K562 (cell line): ENCODE measurements around the gene BANP. TPM values are rescaled to one million over a fixed set of nuclear protein-coding genes. Genes with fewer than 3 reads are reported as not detected.

Experiments used
- ATAC-seq: fragments of 200-7000 bp; cut with Tn5 transposase; 3 replicates; pipeline ENCODE4 v1.9.1; 2020; ENCODE audit warnings: moderate library complexity
- BruUV-seq: library from RNA; stranded (reverse); fragments of 400-500 nt; replicated peaks from 2 replicates; lab custom pipeline; 2021; lab: Mats Ljungman, UMichigan
- CTCF ChIA-PET: fragments of 300-600 bp; formaldehyde crosslinking; extraction: SDS; loops from one replicate; lab custom pipeline; 2021; ENCODE audit warnings: low intra/inter-chr PET ratio; lab: Yijun Ruan, JAX
- POLR2A ChIA-PET: fragments of 300-600, 350-650 bp; sonication (Branson Sonifier 250); formaldehyde crosslinking; extraction: SDS; loops from one replicate; lab custom pipeline; 2021; ENCODE audit warnings: antibody characterized with exemption, inconsistent platforms; lab: Yijun Ruan, JAX
- DNase-seq, 4 experiments: peaks; one replicate each; pipeline versions ENCODE4 v3.0.0 to v3.0.0-alpha.2; 2011 to 2018; ENCODE audit warnings: low spot score in 3 of 4, mixed read lengths in 3 of 4; ENCODE audit errors: extremely low read depth in 1 of 4
- FAIRE-seq: peaks from 2 replicates; lab custom pipeline; 2011; peaks lifted over from hg19 to GRCh38; lab: Jason Lieb, UNC
- H2AFZ ChIP-seq: 2 replicates; pipeline ENCODE4 v1.6.0; 2011; ENCODE audit warnings: low read depth, low read length, control low read depth, inconsistent platforms
- H3K27ac ChIP-seq: fragments of 200-600 bp; 3 replicates; pipeline ENCODE4 v1.8.0; 2011; ENCODE audit warnings: low read depth, mild to moderate bottlenecking, control low read depth, inconsistent platforms, low read length, moderate library complexity, mixed read lengths; ENCODE audit errors: extremely low read depth
- H3K27me3 ChIP-seq, 2 experiments: fragments of 300-600 bp in 1 of 2; 2 replicates in 1 of 2; 3 replicates in 1 of 2; pipeline versions ENCODE4 v1.6.0 to v1.8.0; 2011; ENCODE audit warnings: inconsistent platforms in 2 of 2, low read length in 2 of 2, mild to moderate bottlenecking in 1 of 2, mixed read lengths in 1 of 2, moderate library complexity in 1 of 2; ENCODE audit not compliant: control insufficient read depth in 2 of 2, insufficient read depth in 2 of 2
- H3K36me3 ChIP-seq: fragments of 300-600 bp; 3 replicates; pipeline ENCODE4 v1.8.0; 2011; ENCODE audit warnings: mild to moderate bottlenecking, low read length, inconsistent platforms; ENCODE audit not compliant: control insufficient read depth, insufficient read depth
- H3K4me1 ChIP-seq, 2 experiments: fragments of 200-600 bp in 1 of 2; replicated peaks in 1 of 2; 2 replicates in 1 of 2; 3 replicates in 1 of 2; pipeline versions ENCODE4 v1.5.1 to v1.8.0; 2011; ENCODE audit warnings: inconsistent platforms in 2 of 2, low read length in 2 of 2, mild to moderate bottlenecking in 1 of 2, mixed read lengths in 1 of 2, moderate library complexity in 1 of 2; ENCODE audit not compliant: control insufficient read depth in 2 of 2, insufficient read depth in 2 of 2
- H3K4me2 ChIP-seq: 2 replicates; pipeline ENCODE4 v1.6.1; 2011; ENCODE audit warnings: low read length, control low read depth, inconsistent platforms, mixed read lengths; ENCODE audit not compliant: insufficient read depth
- H3K4me3 ChIP-seq: fragments of 200-600 bp; sonication (generic), shearing (Covaris generic); 2 replicates; pipeline ENCODE4 v1.5.1; 2016; ENCODE audit warnings: control low read depth, inconsistent platforms
- H3K79me2 ChIP-seq: fragments of 200-600 bp; 3 replicates; pipeline ENCODE4 v1.8.0; 2011; ENCODE audit warnings: low read length, inconsistent platforms; ENCODE audit not compliant: control insufficient read depth, insufficient read depth
- H3K9ac ChIP-seq, 2 experiments: 2 replicates each; pipeline versions ENCODE4 v1.6.0 to v1.6.1; 2011; ENCODE audit warnings: low read depth in 2 of 2, low read length in 2 of 2, control low read depth in 1 of 2, inconsistent platforms in 1 of 2, mild to moderate bottlenecking in 1 of 2, mixed read lengths in 1 of 2; ENCODE audit not compliant: insufficient read depth in 1 of 2
- H3K9me1 ChIP-seq: one replicate; pipeline ENCODE4 v1.6.0; 2011; ENCODE audit warnings: inconsistent platforms, mild to moderate bottlenecking, low read length, moderate library complexity; ENCODE audit not compliant: control insufficient read depth, insufficient read depth
- H3K9me3 ChIP-seq: replicated peaks from 2 replicates; pipeline ENCODE4 v1.5.1; 2011; ENCODE audit warnings: low read depth, low read length, inconsistent platforms; ENCODE audit not compliant: control insufficient read depth, insufficient read depth
- H4K20me1 ChIP-seq: replicated peaks from 2 replicates; pipeline ENCODE4 v1.6.1; 2011; ENCODE audit warnings: low read length, inconsistent platforms, mixed read lengths; ENCODE audit not compliant: control insufficient read depth, insufficient read depth
- BRD9 ChIP-seq: fragments of 450-650 bp; IDR thresholded peaks from 2 replicates; pipeline ENCODE4 v1.6.1; 2018; ENCODE audit warnings: low read depth; ENCODE audit not compliant: partially characterized antibody
- CREBBP ChIP-seq: IDR thresholded peaks from one replicate; pipeline ENCODE4 v1.6.1; 2012; ENCODE audit warnings: low read depth, mild to moderate bottlenecking, control low read depth, inconsistent platforms, low read length
- KDM4B ChIP-seq, 2 experiments: fragments of 450-650 bp in 1 of 2; sonication (generic) in 1 of 2; IDR thresholded peaks; 2 replicates each; pipeline ENCODE4 v1.6.1; 2016 to 2017; ENCODE audit warnings: borderline replicate concordance in 2 of 2, antibody characterized with exemption in 1 of 2, low read depth in 1 of 2, mild to moderate bottlenecking in 1 of 2
- MLX ChIP-seq, 2 experiments: fragments of 450-650 bp in 1 of 2; sonication (generic) in 1 of 2; formaldehyde crosslinking; conservative IDR thresholded peaks; 2 replicates each; pipeline versions ENCODE4 v1.4.0 to v1.8.1; 2020 to 2022; ENCODE audit warnings: mild to moderate bottlenecking in 1 of 2, missing genetic modification reagents in 1 of 2
- PCBP1 ChIP-seq: fragments of 200-400 bp; formaldehyde crosslinking; IDR thresholded peaks from 2 replicates; pipeline ENCODE4 v1.6.1; 2018; ENCODE audit warnings: mild to moderate bottlenecking, low read depth, low read length; ENCODE audit not compliant: poor library complexity, severe bottlenecking
- SMAD4 ChIP-seq: fragments of 250-450 bp; sonication (Bioruptor Pico); conservative IDR thresholded peaks from 2 replicates; pipeline ENCODE4 v1.8.0; 2021; ENCODE audit warnings: inconsistent platforms, mild to moderate bottlenecking, moderate library complexity
- TBL1XR1 ChIP-seq, 2 experiments: IDR thresholded peaks; 2 replicates each; pipeline ENCODE4 v1.6.1; 2012; ENCODE audit warnings: improper control_type of control experiment in 2 of 2, low read length in 2 of 2, mild to moderate bottlenecking in 1 of 2
- ZFP91 ChIP-seq: sonication (generic); formaldehyde crosslinking; IDR thresholded peaks from 2 replicates; pipeline ENCODE4 v1.8.0; 2022; ENCODE audit warnings: mild to moderate bottlenecking, missing genetic modification reagents
- ZNF217 ChIP-seq: sonication (generic); formaldehyde crosslinking; IDR thresholded peaks from 2 replicates; pipeline ENCODE4 v1.8.0; 2022; ENCODE audit warnings: mild to moderate bottlenecking, missing genetic modification reagents
- ZNF407 ChIP-seq: fragments of 450-650 bp; IDR thresholded peaks from 2 replicates; pipeline ENCODE4 v1.6.1; 2016; ENCODE audit warnings: low read depth
- WGBS: fragments of 100-300 bp; shearing (Covaris generic); methylation state at CpG from one replicate; pipeline ENCODE4 v1.1.6; 2016; ENCODE audit warnings: low coverage, mixed read lengths; ENCODE audit not compliant: insufficient coverage; ENCODE audit errors: missing lambda C conversion rate; 5-methylcytosine and 5-hydroxymethylcytosine counted together
- in situ Hi-C: fragments of 300-500 bp; cut with MboI; formaldehyde crosslinking; loops from 4 replicates; pipeline ENCODE4 v1.15.0; 2018; ENCODE audit warnings: inconsistent platforms, mixed read lengths
- intact Hi-C: fragments of 100-400 bp; cut with micrococcal nuclease; formaldehyde crosslinking; loops from 2 replicates; pipeline ENCODE4 v1.14.2; 2022
- polyA plus RNA-seq, 8 experiments: library from polyadenylated mRNA; depleted of rRNA in 4 of 8; stranded (reverse) in 5 of 8; unstranded in 3 of 8; fragments of >200 nt; fragmentation: Nextera tagmentation in 2 of 8; fragmentation: Illumina TruSeq in 1 of 8; extraction: Ambion mirVana in 2 of 8; extraction: Trizol in 1 of 8; gene quantifications; 2 replicates each; pipeline versions ENCODE4 v1.2.1 to v1.2.3, GENCODE V29; 2011 to 2014; ENCODE audit warnings: inconsistent platforms in 1 of 8, missing spikeins in 1 of 8
- total RNA-seq, 7 experiments: library from RNA; depleted of rRNA in 6 of 7; stranded (reverse); fragments of >200 nt in 6 of 7; fragmentation: Illumina TruSeq in 2 of 7; extraction: Trizol in 2 of 7; gene quantifications; 2 replicates each; pipeline versions ENCODE4 v1.2.1 to v1.2.3, GENCODE V29; 2011 to 2021; ENCODE audit warnings: low replicate concordance in 1 of 7

The BANP gene
- total and polyA plus RNA-seq, 9 of the 15 experiments (the other 6 are each of a cell fraction or from before 2014, with no cell fraction given) = 4.6 to 22.1 (median 15.6) TPM

GRCh38 chr16:87976665-87977064 lies 25.4 kb downstream of the BANP start (continued):
- TF ChIP-seq ZFP91 (CRISPR knock-in tag) = no peak

GRCh38 chr16:87978127-87978526 lies 26.9 kb downstream of the BANP start:
- Histone ChIP-seq H3K36me3 (peaks cover 9% of the 10 kb centered on the region; the same call in 2 of the 3 replicates), H3K9ac (no peak overlapping the region), H3K27me3 (no peaks in the 10 kb centered on the region), H3K9me3 (no peaks in the 10 kb centered on the region), H3K27ac (no peak overlapping the region), H3K4me1 (no peaks in the 10 kb centered on the region), H2AFZ (no peak overlapping the region), H4K20me1 (no peaks in the 10 kb centered on the region), H3K4me2 (no peak overlapping the region), H3K9me1 (no peaks in the 10 kb centered on the region), H3K79me2 (peaks cover 6% of the 10 kb centered on the region; the same call in 1 of the 3 replicates), H3K4me3 (no peak overlapping the region)
- DNase-seq (no peak), ATAC-seq (no peak), FAIRE-seq (no peak)
- intact Hi-C loops (no loop called here), in situ Hi-C loops (no loop called here)
- no TSS peak for BruUV-seq
- POLR2A ChIA-PET = no interaction called here
- no peak for TF ChIP-seq MLX (CRISPR knock-in tag; conservative IDR thresholded peaks at IDR 0.05)
- TF ChIP-seq BRD9 = no peak
- TF ChIP-seq ZNF217 = no peak
- TF ChIP-seq ZNF407 = no peak
- no peak for TF ChIP-seq PCBP1
- TF ChIP-seq KDM4B (IDR thresholded peaks at IDR 0.05; ENCODE audit: borderline replicate concordance in 2 of 2, low read depth in 1 of 2) = no peak
- TF ChIP-seq SMAD4 (CRISPR knock-in tag) = no peak
- no peak for TF ChIP-seq CREBBP
- no peak for TF ChIP-seq TBL1XR1 (IDR thresholded peaks at IDR 0.05; ENCODE audit: low read length in 2 of 2)
- 72% methylated on average over 5 of the region's 5 CpGs for WGBS
- CTCF ChIA-PET = no interaction called here
